MM.1S (cell line): ENCODE measurements around the gene MACROD1.

Source experiments
- DNase-seq: peaks from one replicate; pipeline ENCODE4 v3.0.0-alpha.2; 2015
- H2AFZ ChIP-seq: fragments of 300-600 bp; sonication (generic); 2 replicates; pipeline ENCODE4 v1.6.0; 2016; ENCODE audit warnings: antibody characterized with exemption, low read length
- H3F3A ChIP-seq: fragments of 300-600 bp; sonication (generic); 2 replicates; pipeline ENCODE4 v1.6.1; 2016; ENCODE audit warnings: mild to moderate bottlenecking, antibody characterized with exemption, low read length, moderate library complexity, mixed read lengths; ENCODE audit not compliant: insufficient read depth
- H3K27ac ChIP-seq: fragments of 300-600 bp; sonication (generic); 2 replicates; pipeline ENCODE4 v1.5.1; 2016; ENCODE audit warnings: mild to moderate bottlenecking, low read length
- H3K27me3 ChIP-seq: fragments of 300-600 bp; sonication (generic); replicated peaks from 2 replicates; pipeline ENCODE4 v1.6.0; 2016; ENCODE audit warnings: low read length; ENCODE audit not compliant: insufficient read depth
- H3K36me3 ChIP-seq: fragments of 300-600 bp; sonication (generic); replicated peaks from 2 replicates; pipeline ENCODE4 v1.6.1; 2016; ENCODE audit warnings: mild to moderate bottlenecking, low read length, mixed read lengths; ENCODE audit not compliant: insufficient read depth
- H3K4me1 ChIP-seq: fragments of 300-600 bp; sonication (generic); 2 replicates; pipeline ENCODE4 v1.6.1; 2016; ENCODE audit warnings: low read length, mixed read lengths
- H3K4me2 ChIP-seq: fragments of 300-600 bp; sonication (generic); 2 replicates; pipeline ENCODE4 v1.6.0; 2016; ENCODE audit warnings: low read depth, low read length
- H3K4me3 ChIP-seq: fragments of 300-600 bp; sonication (generic); 2 replicates; pipeline ENCODE4 v1.5.1; 2016; ENCODE audit warnings: low read length, mixed read lengths
- H3K79me2 ChIP-seq: fragments of 300-600 bp; sonication (generic); 2 replicates; pipeline ENCODE4 v1.6.1; 2016; ENCODE audit warnings: mixed run types, low read length, mixed read lengths
- H3K9ac ChIP-seq: fragments of 300-600 bp; sonication (generic); 2 replicates; pipeline ENCODE4 v1.6.1; 2016; ENCODE audit warnings: low read length, mixed read lengths
- H3K9me2 ChIP-seq: fragments of 300-600 bp; sonication (generic); replicated peaks from 2 replicates; pipeline ENCODE4 v1.6.1; 2016; ENCODE audit warnings: mild to moderate bottlenecking, low read length, mixed read lengths; ENCODE audit not compliant: insufficient read depth
- H3K9me3 ChIP-seq: fragments of 300-600 bp; sonication (generic); replicated peaks from 2 replicates; pipeline ENCODE4 v1.6.1; 2016; ENCODE audit warnings: mild to moderate bottlenecking, low read length, mixed read lengths; ENCODE audit not compliant: insufficient read depth
- H4K20me1 ChIP-seq: fragments of 300-600 bp; sonication (generic); 2 replicates; pipeline ENCODE4 v1.6.1; 2016; ENCODE audit warnings: mild to moderate bottlenecking, low read length, moderate library complexity, mixed read lengths; ENCODE audit not compliant: insufficient read depth
- CTCF ChIP-seq: fragments of 300-600 bp; sonication (generic); IDR thresholded peaks from 2 replicates; pipeline ENCODE4 v1.5.1; 2016; ENCODE audit warnings: antibody characterized with exemption, low read length, mixed read lengths
- EZH2 ChIP-seq: fragments of 300-600 bp; sonication (generic); optimal IDR thresholded peaks from 2 replicates; pipeline ENCODE3; 2017; ENCODE audit warnings: low read depth, mild to moderate bottlenecking, antibody characterized with exemption, low read length, mixed read lengths
- EZH2phosphoT487 ChIP-seq: fragments of 300-600 bp; sonication (generic); IDR thresholded peaks from 2 replicates; pipeline ENCODE4 v1.6.1; 2018; ENCODE audit warnings: antibody characterized with exemption, low read length

The MACROD1 gene

GRCh38 chr11:64130618-64131017 lies 35.3 kb downstream of the MACROD1 start:
- no peak overlapping the region for H3K4me2 ChIP-seq
- H4K20me1 ChIP-seq, result no peaks in the 10 kb centered on the region
- no peak overlapping the region for H3K9ac ChIP-seq
- no peak for DNase-seq
- no peaks in the 10 kb centered on the region for H3K9me3 ChIP-seq
- H2AFZ ChIP-seq, result no peak overlapping the region
- H3K4me3 ChIP-seq, result no peak overlapping the region
- no peaks in the 10 kb centered on the region for H3F3A ChIP-seq
- H3K27ac ChIP-seq, result no peak overlapping the region
- no peaks in the 10 kb centered on the region for H3K36me3 ChIP-seq
- H3K9me2 ChIP-seq, result no peaks in the 10 kb centered on the region
- no peaks in the 10 kb centered on the region for H3K4me1 ChIP-seq
- TF ChIP-seq CTCF, result no peak
- TF ChIP-seq EZH2, result no peak
- TF ChIP-seq EZH2phosphoT487, result no peak
- no peaks in the 10 kb centered on the region for H3K27me3 ChIP-seq
- no peaks in the 10 kb centered on the region for H3K79me2 ChIP-seq

GRCh38 chr11:64129403-64129802 lies 36.5 kb downstream of the MACROD1 start:
- Histone ChIP-seq H3F3A (no peaks in the 10 kb centered on the region), H4K20me1 (no peaks in the 10 kb centered on the region), H3K79me2 (no peaks in the 10 kb centered on the region), H3K27me3 (no peaks in the 10 kb centered on the region), H3K27ac (no peak overlapping the region), H3K4me1 (no peaks in the 10 kb centered on the region), H3K36me3 (no peaks in the 10 kb centered on the region), H3K4me3 (no peak overlapping the region), H3K9ac (no peak overlapping the region), H2AFZ (no peak overlapping the region), H3K4me2 (no peak overlapping the region), H3K9me3 (no peaks in the 10 kb centered on the region), H3K9me2 (no peaks in the 10 kb centered on the region)
- DNase-seq, result no peak
- TF ChIP-seq EZH2, result no peak
- no peak for TF ChIP-seq EZH2phosphoT487

GRCh38 chr11:64128255-64129006 lies 37.5 kb downstream of the MACROD1 start:
- no peak overlapping the region for H2AFZ ChIP-seq
- no peaks in the 10 kb centered on the region for H3K79me2 ChIP-seq
- no peak overlapping the region for H3K27ac ChIP-seq
- DNase-seq, result no peak
- H4K20me1 ChIP-seq, result no peaks in the 10 kb centered on the region
- H3K9me3 ChIP-seq, result no peaks in the 10 kb centered on the region
- H3K9me2 ChIP-seq, result no peaks in the 10 kb centered on the region
- no peak overlapping the region for H3K4me2 ChIP-seq
- no peaks in the 10 kb centered on the region for H3K4me1 ChIP-seq
- H3K4me3 ChIP-seq, result no peak overlapping the region
- H3K27me3 ChIP-seq, result no peaks in the 10 kb centered on the region
- no peaks in the 10 kb centered on the region for H3F3A ChIP-seq
- no peaks in the 10 kb centered on the region for H3K36me3 ChIP-seq
- no peak for TF ChIP-seq CTCF
- no peak for TF ChIP-seq EZH2
- TF ChIP-seq EZH2phosphoT487, result no peak
- H3K9ac ChIP-seq, result no peak overlapping the region
